HG02852 (cell line): ENCODE results near the gene PAQR9.
A peak's percentile ranks its signal among the peaks of the same experiment; 100 is the strongest.

ENCODE experiments used
- ATAC-seq: cut with Tn5 transposase; IDR thresholded peaks from one replicate; pipeline ENCODE4 v1.9.1; 2021; ENCODE audit warnings: mild to moderate bottlenecking, moderate library complexity; ENCODE audit not compliant: unreplicated experiment

Gene PAQR9

DNA sequence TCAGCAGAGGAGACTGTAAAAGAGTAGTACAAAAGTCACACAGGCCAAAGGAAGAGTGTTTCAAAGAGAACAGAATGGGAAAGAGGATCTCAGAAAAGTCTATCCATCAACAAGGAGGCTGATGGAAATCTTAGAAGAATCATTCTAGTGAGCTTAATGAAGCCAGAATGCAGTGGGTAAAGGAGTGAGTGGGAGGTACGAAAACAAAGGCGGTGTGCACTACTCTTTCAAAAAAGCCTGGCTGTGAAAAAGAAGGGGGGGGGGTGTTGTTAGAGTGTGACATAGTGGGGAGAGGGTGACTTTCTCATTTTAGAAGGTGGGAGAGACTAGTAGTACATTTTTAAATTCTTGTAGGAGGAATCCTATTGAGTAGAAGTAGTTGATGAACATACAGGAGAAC is 11.7 kb downstream of the PAQR9 start:
- no peak for ATAC-seq

GRCh38 chr3:142950972-142951371 is 12.5 kb downstream of the PAQR9 start:
- no peak for ATAC-seq

DNA sequence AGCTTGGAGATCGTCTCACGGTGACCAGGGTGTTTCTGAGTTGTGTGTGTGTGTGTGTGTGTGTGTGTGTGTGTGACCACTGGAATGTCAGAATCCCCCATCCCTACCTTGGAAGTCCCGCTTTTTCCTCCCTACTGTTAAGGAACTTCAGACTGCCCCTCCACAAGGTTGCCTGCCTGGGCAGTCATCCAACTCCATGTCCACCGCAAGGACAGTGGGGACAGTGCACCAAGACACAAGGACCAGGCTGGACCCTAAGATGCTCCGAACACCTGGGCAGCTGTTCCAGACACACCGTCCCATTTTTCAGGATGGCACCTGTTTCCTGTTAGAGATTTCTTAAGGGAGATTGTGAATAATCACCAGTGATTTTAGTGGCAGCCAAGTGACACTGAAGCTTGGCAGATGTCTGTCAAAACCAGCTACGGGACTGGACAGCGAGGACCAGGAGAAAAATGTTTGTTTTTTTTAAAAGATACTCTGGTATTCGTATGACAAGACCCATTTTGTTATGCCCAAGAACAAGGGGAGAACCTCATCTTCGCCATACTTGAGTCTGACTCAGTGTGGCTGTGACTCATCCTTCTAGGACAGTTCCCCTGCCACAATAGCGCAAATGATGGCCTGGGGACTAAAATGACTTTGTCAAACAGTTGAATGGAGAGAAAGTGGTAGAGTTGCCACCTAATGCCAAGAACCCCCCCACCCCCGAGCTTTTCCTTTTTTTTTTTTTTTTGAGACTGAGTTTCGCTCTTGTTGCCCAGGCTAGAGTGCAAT is 15.5 kb downstream of the PAQR9 start:
- no peak for ATAC-seq

GRCh38 chr3:142947352-142947751 is 16.1 kb downstream of the PAQR9 start:
- no peak for ATAC-seq

DNA sequence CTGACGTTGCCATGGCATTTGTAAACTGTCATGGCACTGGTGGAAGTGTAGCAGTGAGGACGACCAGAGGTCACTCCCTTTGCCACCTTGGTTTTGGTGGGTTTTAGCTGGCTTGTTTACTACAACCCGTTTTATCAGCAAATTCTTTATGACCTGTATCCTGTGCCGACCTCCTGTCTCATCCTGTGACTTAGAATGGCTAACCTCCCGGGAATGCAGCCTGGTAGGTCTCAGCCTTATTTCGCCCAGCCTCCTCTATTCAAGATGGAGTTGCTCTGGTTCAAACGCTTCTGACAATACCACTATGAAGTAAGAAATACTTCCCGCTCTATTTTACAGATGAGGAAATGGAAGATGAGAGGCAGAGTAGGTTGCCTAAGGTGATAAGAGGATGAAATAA is 16.6 kb downstream of the PAQR9 start:
- ATAC-seq, result no peak

GRCh38 chr3:142945023-142945422 is 18.5 kb downstream of the PAQR9 start:
- ATAC-seq, result peak; percentile 13

- ATAC-seq, result peak; percentile 72
Measured at GRCh38 chr3:142944342-142944741, 19.1 kb downstream of the PAQR9 start.

DNA sequence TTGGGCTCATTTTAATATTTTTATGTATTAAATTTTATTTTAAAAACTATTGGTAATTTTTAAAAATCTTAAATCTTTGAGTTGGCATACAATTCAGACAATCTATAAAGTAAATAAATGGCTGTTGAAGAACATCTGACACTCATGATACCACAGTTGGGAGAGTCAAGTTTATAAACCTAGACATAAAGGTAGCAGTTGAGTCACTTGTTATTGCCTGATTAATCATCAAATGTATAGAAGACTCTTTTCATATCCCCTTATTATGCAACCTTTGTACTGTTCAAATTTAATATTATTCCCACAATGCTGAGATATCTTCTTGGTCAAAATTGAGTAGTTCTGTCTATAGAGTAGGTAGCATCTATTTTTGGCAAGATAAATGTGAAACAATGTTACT is 19.6 kb downstream of the PAQR9 start:
- no peak for ATAC-seq

- ATAC-seq, result no peak
Measured at GRCh38 chr3:142943349-142943748, 20.1 kb downstream of the PAQR9 start.

DNA sequence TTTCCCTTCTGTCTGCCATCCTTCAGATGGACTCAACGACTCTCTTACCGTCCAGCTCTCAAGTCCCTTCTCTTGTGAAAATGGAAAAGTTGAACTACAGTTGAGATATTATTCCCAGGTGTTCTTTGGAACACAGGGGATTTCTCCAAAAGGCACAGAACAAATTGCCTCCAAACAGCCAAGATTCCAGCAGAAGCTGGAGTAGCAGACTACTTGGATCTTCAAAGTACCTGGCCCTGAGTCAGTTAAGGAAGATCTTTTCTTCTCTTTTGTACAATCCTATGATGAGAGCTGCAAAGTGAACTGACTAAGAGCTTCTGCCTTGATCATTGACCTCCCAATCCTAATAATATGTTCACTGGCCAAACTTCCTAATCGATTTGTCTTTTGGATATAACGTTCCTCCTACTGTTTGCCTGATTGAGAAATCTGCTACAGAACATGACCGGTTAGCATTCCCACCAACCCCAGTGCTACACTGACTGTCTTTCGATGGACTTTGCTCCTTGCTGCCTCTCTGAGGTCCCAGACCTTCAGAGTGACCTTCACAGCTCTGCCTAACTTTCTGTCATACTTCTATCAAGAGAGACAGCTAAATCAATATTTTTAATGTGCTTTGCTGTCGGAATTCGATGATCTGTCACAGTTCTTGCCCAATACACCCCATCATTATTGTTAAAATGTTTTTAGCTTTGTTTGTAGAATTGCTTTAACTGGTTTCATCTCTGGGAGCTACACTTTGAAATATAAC is 21.9 kb downstream of the PAQR9 start:
- no peak for ATAC-seq

GRCh38 chr3:142940472-142940871 is 23.0 kb downstream of the PAQR9 start:
- no peak for ATAC-seq

GRCh38 chr3:142940000-142940399 is 23.5 kb downstream of the PAQR9 start:
- ATAC-seq, result no peak

GRCh38 chr3:142935963-142936362 is 27.5 kb downstream of the PAQR9 start:
- ATAC-seq, result no peak

GRCh38 chr3:142934887-142935269 is 28.6 kb downstream of the PAQR9 start:
- ATAC-seq, result no peak

DNA sequence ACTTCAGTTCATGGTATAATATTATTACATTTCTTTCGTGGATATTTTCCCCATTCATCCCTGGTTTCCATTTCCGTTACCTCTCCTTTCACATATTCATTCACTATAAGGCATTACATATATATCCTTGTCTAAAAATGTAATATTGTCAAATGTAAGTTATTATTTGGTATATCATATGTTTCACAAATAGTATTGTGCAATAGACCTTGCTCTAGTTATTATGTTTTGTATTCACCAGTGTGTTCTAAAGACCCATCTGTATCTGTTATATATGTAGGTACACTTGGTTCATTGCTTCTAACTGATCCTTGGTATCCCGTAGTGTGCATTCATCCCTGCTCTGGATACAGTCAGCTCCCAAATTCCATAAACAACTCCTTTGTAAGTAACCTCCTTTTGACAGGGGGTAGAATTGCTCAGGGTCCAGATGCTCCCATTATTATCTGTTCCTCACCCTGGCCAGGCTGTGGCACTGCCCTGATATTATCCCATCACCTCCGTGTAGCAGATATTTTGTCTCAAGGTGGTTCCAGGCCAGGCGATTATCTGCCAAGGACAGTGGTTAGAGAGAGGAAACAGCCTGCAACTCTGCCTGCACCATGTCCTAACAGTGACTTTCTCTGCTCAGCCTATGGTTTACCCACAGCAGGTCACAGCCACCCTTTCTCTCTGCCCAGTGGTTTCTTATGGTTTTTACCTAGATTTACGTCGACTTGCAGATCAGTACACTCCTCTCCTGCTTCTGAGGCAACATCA is 29.2 kb downstream of the PAQR9 start:
- no peak for ATAC-seq

DNA sequence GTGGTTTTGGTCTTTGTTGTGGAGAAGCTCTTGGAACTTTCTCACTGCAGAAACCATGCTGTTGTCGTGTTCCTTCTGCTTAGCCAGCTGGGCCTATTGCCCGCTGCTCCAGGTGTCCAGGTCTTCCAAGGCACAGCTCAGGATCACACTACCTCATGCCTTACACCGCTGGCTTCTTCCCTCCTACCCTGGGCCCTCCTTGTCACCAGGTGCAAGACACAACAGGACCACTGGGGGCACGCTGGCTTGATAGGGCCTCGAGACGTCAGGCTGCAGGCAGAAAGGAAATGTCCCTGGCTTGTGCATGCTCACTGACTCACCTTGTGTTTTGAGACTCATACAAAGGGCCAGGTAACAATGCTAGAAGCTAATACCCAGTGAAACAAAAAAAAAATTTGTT is 32.3 kb downstream of the PAQR9 start:
- ATAC-seq, result peak; percentile 80

GRCh38 chr3:142930463-142930862 is 33.0 kb downstream of the PAQR9 start:
- ATAC-seq, result no peak

- no peak for ATAC-seq
Measured at GRCh38 chr3:142929890-142930289, 33.6 kb downstream of the PAQR9 start.

DNA sequence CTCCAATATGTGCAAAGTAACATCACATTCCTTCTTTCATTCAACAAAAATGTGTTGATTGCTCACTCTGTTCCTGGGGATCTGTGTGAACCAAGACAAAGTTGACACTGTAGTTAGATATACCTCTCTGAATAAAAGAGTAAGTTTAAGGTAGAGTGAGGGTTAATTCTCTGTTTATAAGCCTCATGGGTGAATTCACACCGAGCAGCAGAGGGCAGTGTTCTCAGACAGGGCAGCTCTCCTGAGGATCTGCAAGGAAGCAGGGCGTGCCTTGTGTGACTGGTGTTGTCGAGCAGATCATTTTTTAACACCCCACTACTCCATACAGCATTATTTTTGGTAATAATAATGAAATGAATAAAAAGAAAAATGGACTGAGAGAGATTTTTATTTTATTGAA is 34.4 kb downstream of the PAQR9 start:
- ATAC-seq, result peak; percentile 68

- ATAC-seq, result no peak
Measured at GRCh38 chr3:142926368-142926944, 37.0 kb downstream of the PAQR9 start.

- ATAC-seq, result no peak
Measured at GRCh38 chr3:142925140-142925539, 38.3 kb downstream of the PAQR9 start.
